Epithelial cell of esophagus (primary cell): ENCODE results near the gene SPCS3.
"Not testable (repeated sequence)": the region's sequence is repeated elsewhere in the genome, so short reads cannot be mapped to it uniquely, and the experiment has no call there.

Source experiments
- DNase-seq: peaks from one replicate; pipeline ENCODE4 v3.0.0; 2010; ENCODE audit warnings: low read depth
- H3K4me3 ChIP-seq: 2 replicates; pipeline ENCODE4 v1.5.1; 2011; ENCODE audit warnings: mild to moderate bottlenecking, low read length, control low read depth
- CTCF ChIP-seq: IDR thresholded peaks from 2 replicates; pipeline ENCODE4 v1.5.1; 2011; ENCODE audit warnings: low read depth, mild to moderate bottlenecking, low read length, control low read depth, inconsistent platforms; ENCODE audit not compliant: insufficient read depth; ENCODE audit errors: missing control alignments

Gene SPCS3

DNA sequence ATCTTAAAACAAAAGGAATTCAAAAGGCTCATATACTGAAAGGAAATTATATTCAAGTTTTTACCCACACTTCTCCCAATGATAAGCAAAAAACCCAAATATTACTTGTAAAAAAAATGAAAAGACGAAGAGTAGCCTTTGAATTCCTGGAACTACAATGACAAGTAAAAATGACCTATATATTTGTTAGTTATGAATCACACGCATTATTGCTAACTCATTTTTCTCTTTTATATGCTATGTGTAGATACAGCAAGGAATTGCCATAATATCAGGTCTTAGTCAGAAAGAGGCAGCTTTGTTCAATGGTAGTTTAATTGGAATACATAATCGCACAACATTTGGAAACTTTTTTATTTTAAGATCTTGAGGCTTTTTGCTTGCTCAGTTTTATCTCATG is 28.0 kb upstream of the SPCS3 start:
- no peak overlapping the region for H3K4me3 ChIP-seq
- DNase-seq = no peak
- TF ChIP-seq CTCF = no peak

DNA sequence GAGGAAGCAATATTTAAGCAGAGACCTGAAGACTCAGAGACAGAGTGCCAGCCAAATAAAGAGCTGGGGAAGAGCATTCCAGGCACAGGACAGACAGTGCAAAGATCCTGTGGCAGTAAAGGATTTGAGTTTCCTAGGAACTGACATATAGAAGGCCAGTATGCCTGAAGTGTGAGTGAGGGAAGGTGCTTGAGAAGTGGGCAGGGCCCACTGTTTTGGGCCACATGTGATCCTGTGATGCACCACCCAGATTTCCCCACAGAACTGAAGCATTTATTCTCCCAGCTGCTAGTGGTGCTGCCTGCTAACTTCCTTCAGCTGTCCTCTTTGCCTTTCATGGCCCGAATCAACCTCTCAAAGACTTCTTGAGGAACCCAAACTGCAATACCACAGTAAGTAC is 26.8 kb upstream of the SPCS3 start:
- DNase-seq = no peak
- no peak overlapping the region for H3K4me3 ChIP-seq
- TF ChIP-seq CTCF = no peak

GRCh38 chr4:176293660-176294059 is 26.1 kb upstream of the SPCS3 start:
- H3K4me3 ChIP-seq = no peak overlapping the region
- no peak for TF ChIP-seq CTCF
- DNase-seq = no peak

DNA sequence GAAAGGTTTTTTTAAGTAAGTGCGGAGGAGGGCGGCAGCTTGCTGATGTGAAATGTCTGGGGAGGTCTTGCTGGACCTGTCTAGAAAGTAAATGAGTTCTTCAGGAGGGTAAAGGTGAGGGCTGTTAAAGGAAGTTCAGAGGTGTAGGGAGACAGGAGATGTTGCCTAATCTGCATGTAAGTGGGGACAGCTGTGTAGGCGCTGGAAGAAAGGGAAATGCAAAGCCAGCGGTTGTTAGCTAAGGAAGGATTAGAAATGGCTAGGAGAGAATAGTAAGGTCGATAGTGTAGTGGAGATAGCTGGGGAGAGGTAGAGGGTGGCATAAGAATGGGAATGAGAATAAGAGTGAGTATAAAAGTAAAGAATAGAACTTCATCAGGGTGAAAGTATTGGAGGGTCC is 23.9 kb upstream of the SPCS3 start:
- not testable (repeated sequence) for DNase-seq, H3K4me3 ChIP-seq

- TF ChIP-seq CTCF = no peak
- no peak overlapping the region for H3K4me3 ChIP-seq
- DNase-seq = no peak
Observed at GRCh38 chr4:176298664-176299063, 21.1 kb upstream of the SPCS3 start.

- no peak overlapping the region for H3K4me3 ChIP-seq
- no peak for TF ChIP-seq CTCF
- DNase-seq = no peak
Observed at GRCh38 chr4:176300036-176300435, 19.7 kb upstream of the SPCS3 start.

DNA sequence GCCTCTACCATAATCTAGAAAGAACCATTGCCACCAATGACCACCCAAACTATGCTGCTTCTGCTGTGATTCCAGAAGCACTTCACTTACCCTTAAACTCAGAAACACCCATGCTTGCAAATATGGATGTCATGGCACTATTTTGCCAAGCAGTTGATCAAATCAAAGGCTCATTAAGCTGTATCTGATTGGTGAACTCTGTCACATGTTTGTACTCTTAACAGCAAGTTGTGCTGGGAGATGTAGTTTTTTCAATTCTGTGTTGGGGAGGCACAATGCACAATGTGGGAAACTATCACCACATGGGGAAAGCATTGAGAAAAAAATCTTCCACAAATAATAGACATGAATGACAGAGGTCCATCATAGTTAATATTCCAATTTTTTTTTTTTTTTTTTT is 19.2 kb upstream of the SPCS3 start:
- DNase-seq = no peak

More for the DNA sequence above, 19.2 kb upstream of the SPCS3 start:
- TF ChIP-seq CTCF = no peak
- H3K4me3 ChIP-seq = no peak overlapping the region
